GM12878 (cell line): ENCODE data around the gene WDR48.

Experiments
- CTCF ChIP-seq, 3 experiments: IDR thresholded peaks in 2 of 3; conservative IDR thresholded peaks in 1 of 3; 2 replicates each; pipeline ENCODE4 v1.5.1; 2011; ENCODE audit warnings: low read depth in 3 of 3, low read length in 3 of 3, mild to moderate bottlenecking in 3 of 3, control low read depth in 2 of 3, moderate library complexity in 2 of 3, inconsistent platforms in 1 of 3, mixed read lengths in 1 of 3; ENCODE audit not compliant: control insufficient read depth in 2 of 3, insufficient read depth in 1 of 3; ENCODE audit errors: extremely low read depth in 1 of 3
- EP300 ChIP-seq, 2 experiments: fragments of 150-350 bp in 1 of 2; IDR thresholded peaks; 2 replicates each; pipeline ENCODE4 v1.6.1; 2011 to 2012; ENCODE audit warnings: low read depth in 2 of 2, low read length in 2 of 2, borderline replicate concordance in 1 of 2, improper control_type of control experiment in 1 of 2, inconsistent platforms in 1 of 2; ENCODE audit not compliant: control insufficient read depth in 1 of 2
- HCFC1 ChIP-seq: fragments of 150-350 bp; IDR thresholded peaks from 2 replicates; pipeline ENCODE4 v1.6.1; 2014; ENCODE audit warnings: low read length
- MTA2 ChIP-seq: fragments of 450-650 bp; IDR thresholded peaks from 2 replicates; pipeline ENCODE4 v1.6.1; 2016; ENCODE audit warnings: low read depth, mild to moderate bottlenecking, moderate library complexity
- POLR2A ChIP-seq: IDR thresholded peaks from 2 replicates; pipeline ENCODE4 v1.6.1; 2011; ENCODE audit warnings: low read depth, mild to moderate bottlenecking, low read length
- SIN3A ChIP-seq: IDR thresholded peaks from 2 replicates; pipeline ENCODE4 v1.6.1; 2012; ENCODE audit warnings: low read depth, low read length, improper control_type of control experiment
- TF ChIP-seq, protein P1 (sequence below): IDR thresholded peaks from 2 replicates; pipeline ENCODE4 v1.6.1; 2011; ENCODE audit warnings: mild to moderate bottlenecking, low read depth, low read length, moderate library complexity; ENCODE audit not compliant: insufficient replicate concordance

DNA sequence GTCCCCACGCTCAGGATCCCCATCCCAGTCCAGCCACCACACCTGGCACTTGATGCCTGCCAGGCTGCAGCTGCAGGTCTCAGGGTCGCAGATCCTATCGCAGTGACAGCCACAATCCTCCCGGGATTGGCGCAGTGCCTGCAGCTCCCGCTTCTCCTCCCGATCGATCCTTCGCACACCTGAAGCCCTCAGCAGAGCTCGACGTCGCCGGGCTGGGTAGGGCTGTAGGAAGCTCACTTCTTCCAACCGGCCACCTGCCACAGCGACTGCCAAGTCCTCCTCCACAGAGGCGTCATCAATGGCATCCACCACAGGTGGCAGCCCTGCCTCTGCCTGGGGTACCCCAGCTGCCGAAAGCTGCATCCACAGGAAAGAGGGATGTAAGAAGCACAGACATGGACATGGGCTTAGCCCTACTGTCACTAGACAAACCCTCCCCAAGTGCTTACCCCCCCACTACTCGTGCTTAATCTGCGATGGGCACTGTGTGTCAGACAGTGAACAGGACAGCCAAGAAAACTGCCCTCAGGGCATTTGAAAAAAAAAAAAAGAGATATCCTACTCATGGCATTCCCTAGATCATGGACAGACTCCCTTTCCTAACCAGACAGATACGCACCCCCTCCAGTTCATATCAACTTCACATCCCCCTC, 92.4 kb downstream of the WDR48 start:
- TF ChIP-seq SIN3A (no peak), CTCF (IDR thresholded peaks at IDR 0.05 in 2 of 3, conservative IDR thresholded peaks at IDR 0.05 in 1 of 3; ENCODE audit: control insufficient read depth in 2 of 3, extremely low read depth in 1 of 3, insufficient read depth in 1 of 3, low read depth in 3 of 3, low read length in 3 of 3) (no peak), MTA2 (no peak), HCFC1 (no peak), EP300 (IDR thresholded peaks at IDR 0.05; ENCODE audit: borderline replicate concordance in 1 of 2, control insufficient read depth in 1 of 2, low read depth in 2 of 2, low read length in 2 of 2) (no peak), POLR2A (no peak)
- TF ChIP-seq, protein P1, sequence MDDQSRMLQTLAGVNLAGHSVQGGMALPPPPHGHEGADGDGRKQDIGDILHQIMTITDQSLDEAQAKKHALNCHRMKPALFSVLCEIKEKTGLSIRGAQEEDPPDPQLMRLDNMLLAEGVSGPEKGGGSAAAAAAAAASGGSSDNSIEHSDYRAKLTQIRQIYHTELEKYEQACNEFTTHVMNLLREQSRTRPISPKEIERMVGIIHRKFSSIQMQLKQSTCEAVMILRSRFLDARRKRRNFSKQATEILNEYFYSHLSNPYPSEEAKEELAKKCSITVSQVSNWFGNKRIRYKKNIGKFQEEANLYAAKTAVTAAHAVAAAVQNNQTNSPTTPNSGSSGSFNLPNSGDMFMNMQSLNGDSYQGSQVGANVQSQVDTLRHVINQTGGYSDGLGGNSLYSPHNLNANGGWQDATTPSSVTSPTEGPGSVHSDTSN: no peak
